Left ventricle myocardium inferior (tissue), 1 donor: Measurements from ENCODE around the gene SMU1. TPM values are rescaled to one million over a fixed set of nuclear protein-coding genes. Genes with fewer than 3 reads are reported as not detected.

Source experiments
- DNase-seq: peaks from one replicate; pipeline ENCODE4 v3.0.0-alpha.2; 2020
- H3K27ac ChIP-seq: fragments of 200-600 bp; replicated peaks from 2 replicates; pipeline ENCODE4 v1.8.0; 2021
- H3K27me3 ChIP-seq: fragments of 200-600 bp; 2 replicates; pipeline ENCODE4 v1.8.0; 2021; ENCODE audit warnings: low read depth
- H3K36me3 ChIP-seq: fragments of 200-600 bp; 2 replicates; pipeline ENCODE4 v1.8.0; 2021
- H3K4me1 ChIP-seq: fragments of 200-600 bp; 2 replicates; pipeline ENCODE4 v1.8.0; 2021
- H3K4me3 ChIP-seq: fragments of 200-600 bp; 2 replicates; pipeline ENCODE4 v1.8.0; 2021; ENCODE audit warnings: mild to moderate bottlenecking, moderate library complexity
- H3K9me3 ChIP-seq: fragments of 200-600 bp; replicated peaks from 2 replicates; pipeline ENCODE4 v1.8.0; 2021
- intact Hi-C: fragments of 100-400 bp; cut with micrococcal nuclease; formaldehyde crosslinking; loops from one replicate; pipeline ENCODE4 v1.11.0; 2022
- total RNA-seq: library from RNA; stranded (reverse); fragmentation: NEBNext Ultra II Directional; extraction: Animal tissue kit (Norgen Biotek cat#: 25700); gene quantifications from one replicate; pipeline ENCODE4 v1.2.1, GENCODE V29; 2021
- TF ChIP-seq, protein P1 (sequence below): fragments of 200-600 bp; IDR thresholded peaks from 2 replicates; pipeline ENCODE4 v1.8.0; 2021; ENCODE audit warnings: antibody characterized with exemption, mild to moderate bottlenecking, borderline replicate concordance
- donor health status: DM: no; HTN: yes; CAD: no; lungs with severe emphysema.

SMU1 gene
- total RNA-seq, 1 donor from 2014 or later = 14.9 TPM

DNA sequence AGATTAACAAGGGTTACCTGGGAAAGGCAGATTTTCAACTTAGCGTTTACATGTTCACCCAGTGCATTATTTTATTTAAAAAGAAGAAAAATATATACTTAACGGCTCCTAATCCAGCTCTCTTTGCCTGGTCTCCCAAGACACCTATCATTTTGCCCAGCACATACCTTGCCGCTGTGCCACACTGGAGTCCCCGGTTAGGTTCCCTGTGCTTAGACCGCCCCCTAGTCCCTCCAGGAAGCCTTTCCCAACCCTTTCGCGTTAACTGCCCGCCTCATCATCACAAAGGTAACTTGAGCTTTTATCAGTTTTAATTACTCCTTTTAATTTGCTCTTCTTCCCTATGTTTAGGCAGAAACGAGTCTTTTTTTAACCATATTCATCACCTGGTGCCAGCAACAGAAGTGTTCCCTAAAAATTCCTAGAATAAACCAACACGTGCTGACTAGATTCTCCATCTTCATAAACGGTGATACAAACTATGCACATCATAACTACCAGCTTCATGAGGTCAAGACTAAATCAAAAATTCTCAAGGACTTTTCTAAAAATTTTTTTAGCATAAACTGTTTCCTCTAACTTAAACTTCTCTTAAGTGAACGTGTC is 31.7 kb downstream of the SMU1 start:
- H3K27ac ChIP-seq = peak overlapping the region; percentile 97
- H3K4me3 ChIP-seq = peak overlapping the region; percentile 84
- peaks cover 52% of the 10 kb centered on the region for H3K36me3 ChIP-seq
- H3K9me3 ChIP-seq = no peaks in the 10 kb centered on the region
- TF ChIP-seq, protein P1, sequence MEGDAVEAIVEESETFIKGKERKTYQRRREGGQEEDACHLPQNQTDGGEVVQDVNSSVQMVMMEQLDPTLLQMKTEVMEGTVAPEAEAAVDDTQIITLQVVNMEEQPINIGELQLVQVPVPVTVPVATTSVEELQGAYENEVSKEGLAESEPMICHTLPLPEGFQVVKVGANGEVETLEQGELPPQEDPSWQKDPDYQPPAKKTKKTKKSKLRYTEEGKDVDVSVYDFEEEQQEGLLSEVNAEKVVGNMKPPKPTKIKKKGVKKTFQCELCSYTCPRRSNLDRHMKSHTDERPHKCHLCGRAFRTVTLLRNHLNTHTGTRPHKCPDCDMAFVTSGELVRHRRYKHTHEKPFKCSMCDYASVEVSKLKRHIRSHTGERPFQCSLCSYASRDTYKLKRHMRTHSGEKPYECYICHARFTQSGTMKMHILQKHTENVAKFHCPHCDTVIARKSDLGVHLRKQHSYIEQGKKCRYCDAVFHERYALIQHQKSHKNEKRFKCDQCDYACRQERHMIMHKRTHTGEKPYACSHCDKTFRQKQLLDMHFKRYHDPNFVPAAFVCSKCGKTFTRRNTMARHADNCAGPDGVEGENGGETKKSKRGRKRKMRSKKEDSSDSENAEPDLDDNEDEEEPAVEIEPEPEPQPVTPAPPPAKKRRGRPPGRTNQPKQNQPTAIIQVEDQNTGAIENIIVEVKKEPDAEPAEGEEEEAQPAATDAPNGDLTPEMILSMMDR = no peak
- no peaks in the 10 kb centered on the region for H3K27me3 ChIP-seq
- intact Hi-C loops = no loop called here
- DNase-seq = no peak
- H3K4me1 ChIP-seq = peaks cover 18% of the 10 kb centered on the region

DNA sequence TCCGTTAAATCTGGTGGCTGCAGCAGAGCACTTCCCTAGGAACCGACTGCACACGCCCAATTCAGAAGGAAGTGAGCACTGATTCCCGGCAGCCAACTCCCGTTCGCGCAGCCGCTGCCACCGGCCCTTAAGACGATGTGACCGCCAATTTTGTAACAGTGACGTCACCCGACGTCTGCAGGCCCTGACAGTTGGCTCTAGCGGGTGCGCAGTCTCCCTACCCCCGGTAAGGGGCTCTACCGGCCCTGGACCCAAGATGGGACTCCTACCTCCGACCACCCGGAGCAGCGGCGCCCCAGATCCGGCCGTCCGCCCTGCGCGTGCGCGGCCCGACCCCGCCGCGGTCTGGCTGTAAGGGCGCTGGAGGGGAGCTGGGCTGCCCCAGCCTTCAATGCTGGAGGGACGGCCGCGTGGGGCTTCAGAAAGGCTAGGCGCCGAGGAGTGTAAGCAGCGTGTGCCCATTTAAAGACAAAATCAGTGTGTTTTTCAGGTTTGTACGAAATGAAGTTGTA is 32.3 kb downstream of the SMU1 start:
- TF ChIP-seq, protein P1 = no peak

DNA sequence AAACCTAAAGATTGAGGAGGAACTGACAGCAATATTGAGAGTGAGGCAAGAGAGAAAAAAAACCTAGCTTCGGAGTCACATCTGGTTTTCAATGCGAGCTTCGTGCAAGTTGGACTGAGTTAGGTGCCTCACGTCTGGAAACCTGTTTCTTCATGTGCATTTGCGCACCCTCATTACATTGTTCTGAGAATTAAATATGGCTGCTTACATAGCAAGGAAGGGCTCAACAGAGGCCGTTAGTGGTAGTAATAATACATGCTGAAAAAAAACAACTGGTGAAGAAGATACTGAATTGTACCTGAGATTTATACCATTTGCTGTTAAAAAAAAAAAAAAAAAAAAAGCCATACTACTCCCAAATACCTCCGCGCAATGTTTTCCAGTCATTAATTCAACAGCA is 32.8 kb downstream of the SMU1 start:
- H3K36me3 ChIP-seq = peaks cover 52% of the 10 kb centered on the region
- intact Hi-C loops = no loop called here
- TF ChIP-seq, protein P1 = no peak
- DNase-seq = no peak
- H3K27me3 ChIP-seq = no peaks in the 10 kb centered on the region
- peak overlapping the region; percentile 97 for H3K27ac ChIP-seq
- H3K4me1 ChIP-seq = peaks cover 18% of the 10 kb centered on the region
- no peaks in the 10 kb centered on the region for H3K9me3 ChIP-seq
- peak overlapping the region; percentile 84 for H3K4me3 ChIP-seq

More for the DNA sequence above, 32.3 kb downstream of the SMU1 start:
- peaks cover 52% of the 10 kb centered on the region for H3K36me3 ChIP-seq
- peak overlapping the region; percentile 97 for H3K27ac ChIP-seq
- H3K9me3 ChIP-seq = no peaks in the 10 kb centered on the region
- peaks cover 18% of the 10 kb centered on the region for H3K4me1 ChIP-seq
- peak overlapping the region; percentile 84 for H3K4me3 ChIP-seq
- DNase-seq = peak; percentile 86
- intact Hi-C loops = no loop called here
- H3K27me3 ChIP-seq = no peaks in the 10 kb centered on the region

DNA sequence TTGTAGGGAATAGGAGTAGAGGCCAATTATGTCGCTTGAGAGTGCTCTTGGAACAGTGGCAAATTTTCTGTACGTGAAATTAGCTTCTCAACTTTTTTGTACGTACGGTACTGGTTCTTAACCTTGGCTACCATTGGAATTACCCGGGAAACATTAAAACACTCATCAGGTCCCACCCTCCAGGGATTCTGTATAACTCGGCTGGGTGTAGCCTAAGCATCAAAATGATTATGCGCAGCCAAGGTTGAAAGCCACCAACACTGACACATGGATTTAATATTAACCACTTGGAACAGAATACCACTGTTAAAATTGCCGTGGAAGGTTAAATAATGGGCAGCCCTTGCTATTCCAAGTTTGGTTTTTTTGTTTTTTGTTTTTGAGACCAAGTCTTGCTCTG is 34.0 kb downstream of the SMU1 start:
- Histone ChIP-seq H3K36me3 (peaks cover 52% of the 10 kb centered on the region), H3K27ac (no peak overlapping the region)

DNA sequence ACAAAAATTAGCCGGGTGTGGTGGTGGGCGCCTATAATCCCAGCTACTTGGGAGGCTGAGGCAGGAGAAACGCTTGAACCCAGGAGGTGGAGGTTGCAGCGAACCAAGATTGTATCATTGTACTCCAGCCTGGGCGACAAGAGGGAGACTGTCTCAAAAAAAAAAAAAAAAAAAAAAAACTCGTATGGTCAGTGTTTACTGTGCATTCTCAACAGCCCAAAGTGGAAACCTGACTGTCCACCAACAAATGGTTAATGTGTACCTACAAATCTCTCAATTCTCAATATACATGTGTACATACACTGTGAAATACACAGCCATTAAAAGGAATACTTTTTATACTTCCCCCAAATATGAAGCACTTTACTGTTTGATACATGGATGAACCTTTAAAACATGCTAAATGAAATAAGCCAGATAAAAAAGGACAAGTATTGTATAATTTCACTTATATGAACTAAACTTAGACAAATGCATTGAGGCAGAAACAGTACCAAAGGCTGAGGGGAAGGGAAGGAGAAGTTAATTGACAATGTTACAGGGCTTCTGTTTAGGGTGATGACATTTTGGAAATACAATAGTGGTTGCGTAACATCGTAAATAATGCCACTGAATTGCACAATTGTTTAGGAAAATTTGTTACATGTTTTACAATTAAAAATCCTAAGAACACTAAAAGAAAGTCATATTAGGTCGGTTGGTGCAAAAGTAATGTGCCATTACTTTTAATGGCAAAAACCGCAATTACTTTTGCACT is 34.9 kb downstream of the SMU1 start:
- Histone ChIP-seq H3K4me3 (no peak overlapping the region), H3K9me3 (no peaks in the 10 kb centered on the region), H3K4me1 (peaks cover 18% of the 10 kb centered on the region), H3K36me3 (peaks cover 52% of the 10 kb centered on the region), H3K27me3 (no peaks in the 10 kb centered on the region), H3K27ac (no peak overlapping the region)
- DNase-seq = no peak
- intact Hi-C loops = no loop called here
- TF ChIP-seq, protein P1 = no peak

More for the DNA sequence above, 34.0 kb downstream of the SMU1 start:
- Histone ChIP-seq H3K9me3 (no peaks in the 10 kb centered on the region), H3K4me3 (no peak overlapping the region), H3K4me1 (peaks cover 18% of the 10 kb centered on the region), H3K27me3 (no peaks in the 10 kb centered on the region)
- DNase-seq = no peak
- intact Hi-C loops = no loop called here
- TF ChIP-seq, protein P1 = no peak
